ENCODE data around the gene ICAM4.
"Not testable (repeated sequence)": the region's sequence is repeated elsewhere in the genome, so short reads cannot be mapped to it uniquely, and the experiment has no call there.

Gene ICAM4

DNA sequence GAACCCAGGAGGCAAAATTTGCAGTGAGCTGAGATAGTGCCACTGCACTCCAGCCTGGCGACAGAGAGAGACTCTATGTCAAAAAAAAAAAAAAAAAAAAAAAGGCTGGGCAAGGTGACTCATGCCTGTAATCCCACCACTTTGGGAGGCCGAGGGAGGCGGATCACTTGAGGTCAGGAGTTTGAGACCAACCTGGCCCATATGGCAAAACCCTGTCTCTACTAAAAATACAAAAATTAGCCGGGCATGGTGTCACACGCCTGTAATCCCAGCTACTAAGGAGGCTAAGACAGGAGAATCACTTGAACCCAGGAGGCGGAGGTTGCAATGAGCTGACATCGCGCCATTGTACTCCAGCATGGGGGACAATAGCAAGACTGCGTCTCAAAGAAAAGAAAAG lies 50.0 kb downstream of the ICAM4 start:
- not testable (repeated sequence) for H3K4me3 ChIP-seq (ENCODE audit: low read depth, low read length)

Data from iPS-11a (cell line).